ENCODE results near the gene POLR2L.

Gene POLR2L

GRCh38 chr11:829847-830294, 12.5 kb downstream of the POLR2L start:
- TF ChIP-seq ZFP30 (CRISPR knock-in tag; IDR thresholded peaks at IDR 0.05) (no peak), ZC3H10 (CRISPR knock-in tag; IDR thresholded peaks at IDR 0.05) (no peak), ZFP3 (CRISPR knock-in tag; IDR thresholded peaks at IDR 0.05) (no peak), ZNF8 (CRISPR knock-in tag; IDR thresholded peaks at IDR 0.05) (no peak), ARNTL (CRISPR knock-in tag; IDR thresholded peaks at IDR 0.05; ENCODE audit: borderline replicate concordance, low read depth) (no peak), CSDC2 (CRISPR knock-in tag; IDR thresholded peaks at IDR 0.05) (no peak), GLIS3 (CRISPR knock-in tag; IDR thresholded peaks at IDR 0.05) (no peak), RARB (CRISPR knock-in tag; IDR thresholded peaks at IDR 0.05) (no peak), TOX (CRISPR knock-in tag; IDR thresholded peaks at IDR 0.05; ENCODE audit: borderline replicate concordance) (no peak), OSR1 (CRISPR knock-in tag; IDR thresholded peaks at IDR 0.05) (no peak), POU6F1 (CRISPR knock-in tag; IDR thresholded peaks at IDR 0.05; ENCODE audit: borderline replicate concordance, low read depth) (no peak), ZNF70 (CRISPR knock-in tag; IDR thresholded peaks at IDR 0.05) (no peak), PPARA (CRISPR knock-in tag; IDR thresholded peaks at IDR 0.05; ENCODE audit: borderline replicate concordance) (no peak), CSRNP3 (CRISPR knock-in tag; IDR thresholded peaks at IDR 0.05) (no peak), ZNF565 (CRISPR knock-in tag; conservative IDR thresholded peaks at IDR 0.05; ENCODE audit: low read depth) (no peak), TCF4 (CRISPR knock-in tag; IDR thresholded peaks at IDR 0.05; ENCODE audit: borderline replicate concordance) (no peak), SNAI2 (CRISPR knock-in tag; IDR thresholded peaks at IDR 0.05) (no peak), BACH2 (CRISPR knock-in tag; IDR thresholded peaks at IDR 0.05; ENCODE audit: borderline replicate concordance) (no peak)
- TF ChIP-seq, protein P1, sequence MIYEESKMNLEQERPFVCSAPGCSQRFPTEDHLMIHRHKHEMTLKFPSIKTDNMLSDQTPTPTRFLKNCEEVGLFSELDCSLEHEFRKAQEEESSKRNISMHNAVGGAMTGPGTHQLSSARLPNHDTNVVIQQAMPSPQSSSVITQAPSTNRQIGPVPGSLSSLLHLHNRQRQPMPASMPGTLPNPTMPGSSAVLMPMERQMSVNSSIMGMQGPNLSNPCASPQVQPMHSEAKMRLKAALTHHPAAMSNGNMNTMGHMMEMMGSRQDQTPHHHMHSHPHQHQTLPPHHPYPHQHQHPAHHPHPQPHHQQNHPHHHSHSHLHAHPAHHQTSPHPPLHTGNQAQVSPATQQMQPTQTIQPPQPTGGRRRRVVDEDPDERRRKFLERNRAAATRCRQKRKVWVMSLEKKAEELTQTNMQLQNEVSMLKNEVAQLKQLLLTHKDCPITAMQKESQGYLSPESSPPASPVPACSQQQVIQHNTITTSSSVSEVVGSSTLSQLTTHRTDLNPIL (CRISPR knock-in tag; IDR thresholded peaks at IDR 0.05; ENCODE audit: low read depth): no peak
- TF ChIP-seq, protein P2, sequence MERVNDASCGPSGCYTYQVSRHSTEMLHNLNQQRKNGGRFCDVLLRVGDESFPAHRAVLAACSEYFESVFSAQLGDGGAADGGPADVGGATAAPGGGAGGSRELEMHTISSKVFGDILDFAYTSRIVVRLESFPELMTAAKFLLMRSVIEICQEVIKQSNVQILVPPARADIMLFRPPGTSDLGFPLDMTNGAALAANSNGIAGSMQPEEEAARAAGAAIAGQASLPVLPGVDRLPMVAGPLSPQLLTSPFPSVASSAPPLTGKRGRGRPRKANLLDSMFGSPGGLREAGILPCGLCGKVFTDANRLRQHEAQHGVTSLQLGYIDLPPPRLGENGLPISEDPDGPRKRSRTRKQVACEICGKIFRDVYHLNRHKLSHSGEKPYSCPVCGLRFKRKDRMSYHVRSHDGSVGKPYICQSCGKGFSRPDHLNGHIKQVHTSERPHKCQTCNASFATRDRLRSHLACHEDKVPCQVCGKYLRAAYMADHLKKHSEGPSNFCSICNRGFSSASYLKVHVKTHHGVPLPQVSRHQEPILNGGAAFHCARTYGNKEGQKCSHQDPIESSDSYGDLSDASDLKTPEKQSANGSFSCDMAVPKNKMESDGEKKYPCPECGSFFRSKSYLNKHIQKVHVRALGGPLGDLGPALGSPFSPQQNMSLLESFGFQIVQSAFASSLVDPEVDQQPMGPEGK (CRISPR knock-in tag; IDR thresholded peaks at IDR 0.05; ENCODE audit: borderline replicate concordance): no peak
- no peak for ATAC-seq

DNA sequence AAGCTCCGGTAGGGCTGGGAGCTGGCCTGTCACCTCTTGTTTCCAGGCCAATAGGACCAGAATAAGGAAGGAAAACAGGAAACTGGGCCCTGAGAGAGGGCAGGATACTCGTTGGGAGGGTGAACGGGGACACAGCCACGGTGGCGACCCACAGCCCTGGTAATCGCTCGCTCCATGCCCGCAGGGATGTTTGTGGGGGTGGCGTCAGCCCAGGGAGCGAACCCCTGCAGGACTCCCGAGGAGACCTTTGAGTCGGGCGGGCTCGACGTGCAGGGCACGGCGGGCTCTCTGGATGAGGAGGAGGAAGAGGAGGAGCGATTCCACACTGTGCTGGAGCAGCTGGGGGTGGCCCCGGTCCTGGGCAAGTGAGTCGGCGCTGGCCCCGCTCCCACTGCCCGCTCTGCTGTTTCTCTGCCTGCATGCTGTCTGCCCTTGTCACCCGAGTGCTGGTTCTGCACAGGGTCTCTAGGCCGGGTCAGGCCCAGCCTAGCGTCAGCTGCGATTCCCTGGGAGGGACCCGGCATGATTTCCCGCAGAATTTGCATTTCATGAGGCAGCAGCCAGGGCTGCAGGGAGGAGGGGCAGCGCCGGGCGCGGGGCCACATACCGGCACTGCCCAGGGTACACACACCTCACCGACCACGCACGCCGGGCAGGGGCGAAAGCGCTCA, 13.0 kb downstream of the POLR2L start:
- ATAC-seq: no peak
- TF ChIP-seq TCF4 (CRISPR knock-in tag; IDR thresholded peaks at IDR 0.05; ENCODE audit: borderline replicate concordance) (no peak), ARNTL (CRISPR knock-in tag; IDR thresholded peaks at IDR 0.05; ENCODE audit: borderline replicate concordance, low read depth) (no peak), ZFP3 (CRISPR knock-in tag; IDR thresholded peaks at IDR 0.05) (no peak)

- no peak for ATAC-seq
- TF ChIP-seq ZFP30 (CRISPR knock-in tag; IDR thresholded peaks at IDR 0.05): no peak
- no peak for TF ChIP-seq TCF4 (CRISPR knock-in tag; IDR thresholded peaks at IDR 0.05; ENCODE audit: borderline replicate concordance)
- TF ChIP-seq ZFP3 (CRISPR knock-in tag; IDR thresholded peaks at IDR 0.05): no peak
- no peak for TF ChIP-seq GLIS3 (CRISPR knock-in tag; IDR thresholded peaks at IDR 0.05)
- TF ChIP-seq OSR1 (CRISPR knock-in tag; IDR thresholded peaks at IDR 0.05): no peak
- TF ChIP-seq, protein P3, sequence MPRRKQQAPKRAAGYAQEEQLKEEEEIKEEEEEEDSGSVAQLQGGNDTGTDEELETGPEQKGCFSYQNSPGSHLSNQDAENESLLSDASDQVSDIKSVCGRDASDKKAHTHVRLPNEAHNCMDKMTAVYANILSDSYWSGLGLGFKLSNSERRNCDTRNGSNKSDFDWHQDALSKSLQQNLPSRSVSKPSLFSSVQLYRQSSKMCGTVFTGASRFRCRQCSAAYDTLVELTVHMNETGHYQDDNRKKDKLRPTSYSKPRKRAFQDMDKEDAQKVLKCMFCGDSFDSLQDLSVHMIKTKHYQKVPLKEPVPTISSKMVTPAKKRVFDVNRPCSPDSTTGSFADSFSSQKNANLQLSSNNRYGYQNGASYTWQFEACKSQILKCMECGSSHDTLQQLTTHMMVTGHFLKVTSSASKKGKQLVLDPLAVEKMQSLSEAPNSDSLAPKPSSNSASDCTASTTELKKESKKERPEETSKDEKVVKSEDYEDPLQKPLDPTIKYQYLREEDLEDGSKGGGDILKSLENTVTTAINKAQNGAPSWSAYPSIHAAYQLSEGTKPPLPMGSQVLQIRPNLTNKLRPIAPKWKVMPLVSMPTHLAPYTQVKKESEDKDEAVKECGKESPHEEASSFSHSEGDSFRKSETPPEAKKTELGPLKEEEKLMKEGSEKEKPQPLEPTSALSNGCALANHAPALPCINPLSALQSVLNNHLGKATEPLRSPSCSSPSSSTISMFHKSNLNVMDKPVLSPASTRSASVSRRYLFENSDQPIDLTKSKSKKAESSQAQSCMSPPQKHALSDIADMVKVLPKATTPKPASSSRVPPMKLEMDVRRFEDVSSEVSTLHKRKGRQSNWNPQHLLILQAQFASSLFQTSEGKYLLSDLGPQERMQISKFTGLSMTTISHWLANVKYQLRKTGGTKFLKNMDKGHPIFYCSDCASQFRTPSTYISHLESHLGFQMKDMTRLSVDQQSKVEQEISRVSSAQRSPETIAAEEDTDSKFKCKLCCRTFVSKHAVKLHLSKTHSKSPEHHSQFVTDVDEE (CRISPR knock-in tag; IDR thresholded peaks at IDR 0.05): no peak
- TF ChIP-seq ISL1 (CRISPR knock-in tag; IDR thresholded peaks at IDR 0.05): no peak
- no peak for TF ChIP-seq SNAI2 (CRISPR knock-in tag; IDR thresholded peaks at IDR 0.05)
- no peak for TF ChIP-seq ZNF8 (CRISPR knock-in tag; IDR thresholded peaks at IDR 0.05)
- no peak for TF ChIP-seq ZNF70 (CRISPR knock-in tag; IDR thresholded peaks at IDR 0.05)
- TF ChIP-seq ZNF565 (CRISPR knock-in tag; conservative IDR thresholded peaks at IDR 0.05; ENCODE audit: low read depth): no peak
- no peak for TF ChIP-seq TOX (CRISPR knock-in tag; IDR thresholded peaks at IDR 0.05; ENCODE audit: borderline replicate concordance)
Measured at GRCh38 chr11:828506-829175, 13.7 kb downstream of the POLR2L start.

Data from SK-N-SH treated with all-trans-retinoic acid at 6 μM for 48 hours (cell line).